ENCODE results near the gene BCL10. TPM values are rescaled to one million over a fixed set of nuclear protein-coding genes. Genes with fewer than 3 reads are reported as not detected.

BCL10 gene
- total RNA-seq, 1 donor from 2014 or later = 7.8 TPM

DNA sequence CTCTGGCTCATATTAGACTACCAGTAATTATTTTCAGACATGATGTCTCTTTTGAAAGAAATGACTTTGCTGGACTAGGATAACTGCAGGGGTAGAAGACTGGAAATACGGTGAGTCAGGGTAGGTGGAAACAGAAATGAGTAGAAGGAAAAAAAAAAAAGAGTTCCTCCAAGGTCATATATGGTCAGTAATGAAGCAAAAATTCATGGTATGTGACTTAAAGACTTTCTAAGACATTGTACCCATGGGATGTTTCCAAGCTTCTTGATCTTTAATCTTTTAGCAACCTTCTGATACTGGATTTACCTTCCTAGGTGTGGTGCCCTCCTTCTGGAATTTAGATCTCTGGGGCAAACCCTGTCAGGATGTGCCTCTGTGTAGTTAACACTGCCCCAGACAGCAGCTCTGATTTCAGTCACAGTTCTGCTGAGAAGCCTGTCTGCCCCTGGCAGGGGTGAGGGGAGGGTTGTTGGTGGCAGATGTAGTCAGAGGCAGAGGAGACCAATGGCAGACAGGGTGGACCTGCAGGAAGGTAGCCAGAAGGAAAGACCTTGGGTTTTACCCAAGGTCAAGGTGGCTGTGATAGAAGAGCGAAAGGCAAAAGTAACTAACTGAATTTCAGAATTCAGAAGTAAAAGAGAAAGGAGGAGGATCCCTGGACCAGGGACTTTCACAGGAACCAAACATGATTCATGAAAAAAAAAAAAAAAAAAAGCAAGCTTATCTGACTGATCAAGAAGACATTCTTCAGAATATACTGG is 44.1 kb upstream of the BCL10 start:
- H3K9me3 ChIP-seq (replicated peaks) = no peaks in the 10 kb centered on the region
- H3K27me3 ChIP-seq (ENCODE audit: low read depth) = no peaks in the 10 kb centered on the region
- TF ChIP-seq, protein P1, sequence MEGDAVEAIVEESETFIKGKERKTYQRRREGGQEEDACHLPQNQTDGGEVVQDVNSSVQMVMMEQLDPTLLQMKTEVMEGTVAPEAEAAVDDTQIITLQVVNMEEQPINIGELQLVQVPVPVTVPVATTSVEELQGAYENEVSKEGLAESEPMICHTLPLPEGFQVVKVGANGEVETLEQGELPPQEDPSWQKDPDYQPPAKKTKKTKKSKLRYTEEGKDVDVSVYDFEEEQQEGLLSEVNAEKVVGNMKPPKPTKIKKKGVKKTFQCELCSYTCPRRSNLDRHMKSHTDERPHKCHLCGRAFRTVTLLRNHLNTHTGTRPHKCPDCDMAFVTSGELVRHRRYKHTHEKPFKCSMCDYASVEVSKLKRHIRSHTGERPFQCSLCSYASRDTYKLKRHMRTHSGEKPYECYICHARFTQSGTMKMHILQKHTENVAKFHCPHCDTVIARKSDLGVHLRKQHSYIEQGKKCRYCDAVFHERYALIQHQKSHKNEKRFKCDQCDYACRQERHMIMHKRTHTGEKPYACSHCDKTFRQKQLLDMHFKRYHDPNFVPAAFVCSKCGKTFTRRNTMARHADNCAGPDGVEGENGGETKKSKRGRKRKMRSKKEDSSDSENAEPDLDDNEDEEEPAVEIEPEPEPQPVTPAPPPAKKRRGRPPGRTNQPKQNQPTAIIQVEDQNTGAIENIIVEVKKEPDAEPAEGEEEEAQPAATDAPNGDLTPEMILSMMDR (IDR thresholded peaks at IDR 0.05; ENCODE audit: borderline replicate concordance) = no peak
- H3K27ac ChIP-seq (replicated peaks) = peak overlapping the region; percentile 24
- no peak overlapping the region for H3K4me3 ChIP-seq
- intact Hi-C loops (cut with micrococcal nuclease) = no loop called here
- no peaks in the 10 kb centered on the region for H3K36me3 ChIP-seq
- no peak for DNase-seq
- H3K4me1 ChIP-seq = peaks cover 34% of the 10 kb centered on the region

DNA sequence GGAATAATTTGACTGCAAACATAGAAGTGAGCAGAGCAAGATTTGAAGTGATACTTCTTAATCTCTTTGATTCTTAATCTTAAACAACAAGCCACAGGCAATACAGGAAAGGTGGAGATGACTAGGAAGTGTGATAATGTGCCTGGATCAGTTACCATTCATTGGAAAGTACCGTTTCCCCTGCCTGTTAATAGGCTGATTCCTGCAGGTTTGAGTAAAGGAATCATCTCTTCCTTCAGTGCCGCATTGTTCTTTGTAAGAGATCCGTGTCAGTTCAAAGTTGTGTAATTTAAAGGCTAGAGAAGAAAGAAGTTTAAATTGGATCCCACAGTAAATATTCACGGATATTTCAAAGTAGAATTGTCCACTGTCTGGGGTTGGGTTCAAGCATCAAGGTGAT is 43.5 kb upstream of the BCL10 start:
- no peaks in the 10 kb centered on the region for H3K36me3 ChIP-seq
- no peak for DNase-seq
- no peaks in the 10 kb centered on the region for H3K27me3 ChIP-seq (ENCODE audit: low read depth)
- no peak overlapping the region for H3K4me3 ChIP-seq
- H3K27ac ChIP-seq (replicated peaks) = peak overlapping the region; percentile 24
- H3K4me1 ChIP-seq = peaks cover 40% of the 10 kb centered on the region
- TF ChIP-seq, protein P1 (IDR thresholded peaks at IDR 0.05; ENCODE audit: borderline replicate concordance) = no peak
- intact Hi-C loops (cut with micrococcal nuclease) = no loop called here
- H3K9me3 ChIP-seq (replicated peaks) = no peaks in the 10 kb centered on the region

DNA sequence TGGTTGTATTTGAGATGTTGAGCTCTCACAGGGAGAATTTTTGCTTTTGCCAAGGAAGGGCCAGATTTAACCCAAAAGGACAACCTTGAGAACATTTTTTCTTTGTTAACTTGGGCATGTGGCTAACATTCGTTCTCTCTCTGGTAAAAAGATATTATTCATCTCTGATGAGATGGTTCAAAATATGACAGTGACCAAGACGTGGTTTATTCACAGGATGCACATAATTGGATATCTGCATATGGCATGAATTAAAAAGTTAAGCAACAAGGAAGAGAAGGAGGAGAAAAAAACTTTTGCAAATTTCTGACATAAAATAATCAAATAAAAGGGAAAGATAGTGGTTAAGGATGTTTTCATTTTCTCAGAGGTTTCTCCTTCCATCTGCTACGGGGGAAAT is 43.1 kb upstream of the BCL10 start:
- H3K9me3 ChIP-seq (replicated peaks) = no peaks in the 10 kb centered on the region
- TF ChIP-seq, protein P1 (IDR thresholded peaks at IDR 0.05; ENCODE audit: borderline replicate concordance) = no peak
- H3K27ac ChIP-seq (replicated peaks) = no peak overlapping the region
- peaks cover 44% of the 10 kb centered on the region for H3K4me1 ChIP-seq
- H3K27me3 ChIP-seq (ENCODE audit: low read depth) = no peaks in the 10 kb centered on the region
- H3K4me3 ChIP-seq = no peak overlapping the region
- no peak for DNase-seq
- intact Hi-C loops (cut with micrococcal nuclease) = no loop called here
- no peaks in the 10 kb centered on the region for H3K36me3 ChIP-seq

DNA sequence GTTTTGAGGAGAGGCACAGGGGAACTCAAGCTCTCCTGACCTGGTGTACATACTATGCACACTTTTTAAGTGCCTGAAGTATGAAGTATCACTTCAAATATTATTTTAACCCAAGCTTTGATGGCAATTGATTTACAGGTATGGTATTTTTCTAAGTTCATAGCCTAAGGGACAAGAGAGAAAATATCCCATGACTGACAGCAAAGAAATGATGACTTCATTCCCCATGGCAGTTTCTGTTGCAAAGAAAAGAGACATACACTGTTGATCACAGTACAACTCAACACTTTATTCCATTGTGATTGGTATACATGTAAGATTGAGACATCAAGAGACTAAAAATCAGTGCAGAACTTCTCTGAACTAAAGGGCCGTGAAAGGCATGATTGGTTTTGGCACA is 41.8 kb upstream of the BCL10 start:
- Histone ChIP-seq H3K27me3 (ENCODE audit: low read depth) (no peaks in the 10 kb centered on the region), H3K27ac (replicated peaks) (no peak overlapping the region), H3K9me3 (replicated peaks) (no peaks in the 10 kb centered on the region), H3K4me1 (peaks cover 54% of the 10 kb centered on the region), H3K36me3 (no peaks in the 10 kb centered on the region), H3K4me3 (no peak overlapping the region)
- TF ChIP-seq, protein P1 (IDR thresholded peaks at IDR 0.05; ENCODE audit: borderline replicate concordance) = no peak
- no peak for DNase-seq
- intact Hi-C loops (cut with micrococcal nuclease) = no loop called here

DNA sequence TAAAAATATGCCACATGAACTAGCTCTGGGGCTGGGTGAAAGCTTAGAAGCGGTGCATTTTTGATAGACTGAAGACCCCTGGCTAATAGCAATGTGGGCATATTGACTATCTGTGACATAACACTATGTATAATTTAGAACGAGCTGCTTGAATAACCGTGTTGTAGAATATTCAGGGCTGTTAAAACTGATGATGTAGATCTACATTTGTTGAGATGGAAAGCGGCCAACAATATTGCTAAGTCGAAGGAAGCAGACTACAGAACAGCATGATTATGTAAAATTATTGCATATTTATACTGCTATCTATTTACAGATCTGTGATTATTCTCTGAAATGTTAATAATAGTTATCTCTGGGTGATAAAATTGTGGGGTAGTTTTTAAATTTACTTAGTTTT is 41.1 kb upstream of the BCL10 start:
- H3K9me3 ChIP-seq (replicated peaks) = no peaks in the 10 kb centered on the region
- TF ChIP-seq, protein P1 (IDR thresholded peaks at IDR 0.05; ENCODE audit: borderline replicate concordance) = no peak
- intact Hi-C loops (cut with micrococcal nuclease) = no loop called here
- no peak overlapping the region for H3K27ac ChIP-seq (replicated peaks)
- no peak overlapping the region for H3K4me3 ChIP-seq
- peaks cover 55% of the 10 kb centered on the region for H3K4me1 ChIP-seq
- no peak for DNase-seq
- H3K27me3 ChIP-seq (ENCODE audit: low read depth) = no peaks in the 10 kb centered on the region
- no peaks in the 10 kb centered on the region for H3K36me3 ChIP-seq
